ENCODE results near the gene LANCL1. TPM values are rescaled to one million over a fixed set of nuclear protein-coding genes. Genes with fewer than 3 reads are reported as not detected.

The LANCL1 gene, protein sequence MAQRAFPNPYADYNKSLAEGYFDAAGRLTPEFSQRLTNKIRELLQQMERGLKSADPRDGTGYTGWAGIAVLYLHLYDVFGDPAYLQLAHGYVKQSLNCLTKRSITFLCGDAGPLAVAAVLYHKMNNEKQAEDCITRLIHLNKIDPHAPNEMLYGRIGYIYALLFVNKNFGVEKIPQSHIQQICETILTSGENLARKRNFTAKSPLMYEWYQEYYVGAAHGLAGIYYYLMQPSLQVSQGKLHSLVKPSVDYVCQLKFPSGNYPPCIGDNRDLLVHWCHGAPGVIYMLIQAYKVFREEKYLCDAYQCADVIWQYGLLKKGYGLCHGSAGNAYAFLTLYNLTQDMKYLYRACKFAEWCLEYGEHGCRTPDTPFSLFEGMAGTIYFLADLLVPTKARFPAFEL
- 10 to 100 TPM; 30.5 to 44.2 (median 43.7) TPM for total RNA-seq

DNA sequence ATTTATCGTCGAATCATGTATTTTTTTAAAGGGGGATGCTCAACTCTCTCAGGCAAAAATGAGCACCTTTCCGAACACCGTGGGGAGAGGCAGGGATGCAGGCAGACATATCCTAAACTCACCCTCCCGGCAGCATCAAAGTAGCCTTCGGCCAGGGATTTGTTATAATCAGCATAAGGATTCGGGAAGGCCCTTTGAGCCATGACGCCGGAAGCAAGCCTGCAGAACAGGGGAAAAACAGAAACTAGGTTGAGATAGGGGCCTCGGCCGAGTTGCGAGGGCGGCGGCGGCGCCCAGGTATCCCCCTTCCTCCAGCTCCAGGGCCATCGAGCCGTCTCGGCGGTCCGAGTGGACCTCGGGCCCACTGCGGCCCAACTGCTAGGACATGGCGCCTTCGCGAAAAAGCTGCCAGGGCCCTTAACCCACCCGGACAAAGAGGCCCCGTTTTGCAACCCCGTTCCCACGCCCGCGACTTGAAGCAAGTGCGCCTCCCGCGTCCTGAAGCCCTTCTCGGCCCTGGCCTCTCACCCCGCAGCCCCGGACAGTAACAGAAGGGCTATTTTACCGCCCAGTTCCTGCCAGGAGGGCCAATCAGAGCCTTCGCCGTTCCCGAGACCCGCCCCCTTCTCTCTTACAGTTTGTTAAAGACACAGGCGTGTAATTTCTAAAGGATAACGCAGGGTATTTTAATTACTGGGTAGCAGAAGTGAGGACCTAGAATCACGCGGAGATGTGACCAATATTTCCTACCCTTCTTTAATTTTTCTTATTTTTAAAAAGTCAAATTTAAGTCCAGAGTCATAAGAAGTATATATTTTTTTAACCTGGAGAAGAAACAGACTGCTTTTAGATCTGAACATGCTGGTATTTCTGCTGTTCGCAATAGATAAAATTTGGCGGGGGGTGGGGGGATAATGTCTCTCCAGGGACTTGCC, at the start of gene LANCL1:
TSS of gene LANCL1 (minus strand) at position 566 of the 935 bp plus-strand sequence. CDS start at position 203, 363 bp downstream.
- intact Hi-C loops (cut with DNase I; ENCODE audit: low total_unique reads) = no loop called here

DNA sequence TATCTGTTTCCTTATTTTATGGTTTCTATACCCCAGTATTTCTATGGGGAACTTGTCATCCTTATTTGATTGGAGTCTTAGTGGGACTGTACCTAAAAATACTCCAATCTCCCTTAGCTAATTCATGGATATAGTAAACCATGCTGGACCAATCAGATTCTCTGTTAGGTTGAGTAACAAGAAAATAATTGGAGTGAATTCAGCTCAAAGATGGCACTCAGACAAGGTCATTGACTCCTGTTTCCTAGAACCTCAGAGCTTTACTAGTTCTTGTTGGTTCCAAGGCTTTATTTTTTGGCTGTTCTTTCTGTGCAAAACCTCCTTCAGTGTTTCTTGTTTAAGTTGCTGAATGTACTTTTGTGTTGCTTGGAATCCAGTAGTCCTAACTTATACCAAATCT, 48.0 kb upstream of the LANCL1 start:
- Histone ChIP-seq H3K36me3 (no peaks in the 10 kb centered on the region), H3K9me3 (no peaks in the 10 kb centered on the region), H3K27ac (no peak overlapping the region), H3K27me3 (no peaks in the 10 kb centered on the region), H3K4me3 (no peak overlapping the region), H3K4me1 (no peaks in the 10 kb centered on the region)
- intact Hi-C loops (cut with DNase I; ENCODE audit: low total_unique reads) = no loop called here
- no peak for DNase-seq (ENCODE audit: low spot score in 2 of 2)
- TF ChIP-seq POLR2AphosphoS5 (IDR thresholded peaks at IDR 0.05) (no peak), POLR2A (IDR thresholded peaks at IDR 0.05) (no peak)
- TF ChIP-seq, protein P1, sequence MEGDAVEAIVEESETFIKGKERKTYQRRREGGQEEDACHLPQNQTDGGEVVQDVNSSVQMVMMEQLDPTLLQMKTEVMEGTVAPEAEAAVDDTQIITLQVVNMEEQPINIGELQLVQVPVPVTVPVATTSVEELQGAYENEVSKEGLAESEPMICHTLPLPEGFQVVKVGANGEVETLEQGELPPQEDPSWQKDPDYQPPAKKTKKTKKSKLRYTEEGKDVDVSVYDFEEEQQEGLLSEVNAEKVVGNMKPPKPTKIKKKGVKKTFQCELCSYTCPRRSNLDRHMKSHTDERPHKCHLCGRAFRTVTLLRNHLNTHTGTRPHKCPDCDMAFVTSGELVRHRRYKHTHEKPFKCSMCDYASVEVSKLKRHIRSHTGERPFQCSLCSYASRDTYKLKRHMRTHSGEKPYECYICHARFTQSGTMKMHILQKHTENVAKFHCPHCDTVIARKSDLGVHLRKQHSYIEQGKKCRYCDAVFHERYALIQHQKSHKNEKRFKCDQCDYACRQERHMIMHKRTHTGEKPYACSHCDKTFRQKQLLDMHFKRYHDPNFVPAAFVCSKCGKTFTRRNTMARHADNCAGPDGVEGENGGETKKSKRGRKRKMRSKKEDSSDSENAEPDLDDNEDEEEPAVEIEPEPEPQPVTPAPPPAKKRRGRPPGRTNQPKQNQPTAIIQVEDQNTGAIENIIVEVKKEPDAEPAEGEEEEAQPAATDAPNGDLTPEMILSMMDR (IDR thresholded peaks at IDR 0.05) = no peak

More for the DNA sequence above, at the start of gene LANCL1:
- H3K27me3 ChIP-seq = no peaks in the 10 kb centered on the region
- peak; percentile 85 to 86 for DNase-seq (ENCODE audit: low spot score in 2 of 2)
- peak; percentile 46 for TF ChIP-seq POLR2A (IDR thresholded peaks at IDR 0.05)
- TF ChIP-seq, protein P1 (IDR thresholded peaks at IDR 0.05) = no peak
- TF ChIP-seq POLR2AphosphoS5 (IDR thresholded peaks at IDR 0.05) = peak in 2 of 3 donors; percentile 28 to 75
- peak within 1 kb of the TSS; percentile 70 to 81 for H3K27ac ChIP-seq
- H3K9me3 ChIP-seq = no peaks in the 10 kb centered on the region
- no peaks in the 10 kb centered on the region for H3K36me3 ChIP-seq
- H3K4me1 ChIP-seq = peaks cover 0 to 5% of the 10 kb centered on the region in 2 donors
- peak within 1 kb of the TSS; percentile 71 to 83 (median 79) for H3K4me3 ChIP-seq

DNA sequence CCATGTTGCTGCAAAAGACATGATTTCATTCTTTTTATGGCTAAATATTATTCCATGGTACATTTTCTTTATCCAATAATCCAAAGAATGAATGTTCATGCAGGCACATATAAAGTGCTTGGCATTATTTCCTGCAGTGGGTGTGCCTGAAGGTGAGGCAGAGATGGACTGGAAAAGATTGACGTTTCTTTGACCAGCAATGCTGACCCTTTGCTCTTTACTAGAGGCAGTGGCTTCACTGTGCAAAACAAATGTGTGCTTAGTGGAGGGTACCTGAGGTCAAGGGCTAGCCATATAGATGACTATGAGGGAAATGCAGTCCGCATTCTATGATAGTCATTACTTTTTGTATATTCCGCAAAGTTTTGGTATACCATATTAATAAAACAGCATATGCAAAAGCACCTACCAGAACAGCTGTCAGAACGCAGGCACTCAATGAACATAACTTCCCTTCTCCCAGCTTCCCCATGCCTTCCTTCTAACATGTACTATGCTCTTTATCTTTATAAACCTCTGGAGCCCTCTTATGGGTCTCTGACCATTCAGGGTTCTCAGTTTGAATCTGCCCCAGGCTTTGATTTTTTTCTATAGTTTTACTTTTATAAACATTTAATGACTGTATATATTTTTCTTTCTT, 47.2 kb upstream of the LANCL1 start:
- Histone ChIP-seq H3K27ac (no peak overlapping the region), H3K36me3 (no peaks in the 10 kb centered on the region), H3K4me1 (no peaks in the 10 kb centered on the region), H3K27me3 (no peaks in the 10 kb centered on the region), H3K4me3 (no peak overlapping the region), H3K9me3 (no peaks in the 10 kb centered on the region)
- intact Hi-C loops (cut with DNase I; ENCODE audit: low total_unique reads) = no loop called here
- TF ChIP-seq POLR2A (IDR thresholded peaks at IDR 0.05) = no peak
- TF ChIP-seq POLR2AphosphoS5 (IDR thresholded peaks at IDR 0.05) = no peak
- TF ChIP-seq, protein P1 (IDR thresholded peaks at IDR 0.05) = no peak
- no peak for DNase-seq (ENCODE audit: low spot score in 2 of 2)

DNA sequence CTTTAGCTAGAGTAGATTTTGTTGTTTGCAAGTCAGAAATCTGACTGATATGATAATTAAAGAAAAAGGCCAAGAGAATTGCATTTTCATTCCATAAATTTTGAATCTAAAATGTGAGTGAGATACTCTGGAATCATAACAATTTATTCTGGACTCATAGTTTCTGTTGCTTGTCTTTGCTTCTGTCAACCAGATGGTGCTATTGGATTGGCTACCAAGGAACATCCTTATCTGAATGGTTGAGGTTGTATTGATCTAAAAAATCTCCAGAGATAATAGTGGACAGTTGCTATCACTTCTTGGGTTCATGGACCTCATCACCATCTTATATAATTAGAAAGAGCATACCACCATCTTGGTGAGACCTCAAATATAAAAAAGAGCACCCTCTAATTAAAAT, 45.8 kb upstream of the LANCL1 start:
- Histone ChIP-seq H3K9me3 (no peaks in the 10 kb centered on the region), H3K27me3 (no peaks in the 10 kb centered on the region), H3K36me3 (no peaks in the 10 kb centered on the region), H3K4me1 (no peaks in the 10 kb centered on the region), H3K27ac (no peak overlapping the region), H3K4me3 (no peak overlapping the region)
- no peak for TF ChIP-seq POLR2A (IDR thresholded peaks at IDR 0.05)
- no peak for TF ChIP-seq POLR2AphosphoS5 (IDR thresholded peaks at IDR 0.05)
- TF ChIP-seq, protein P1 (IDR thresholded peaks at IDR 0.05) = no peak
- intact Hi-C loops (cut with DNase I; ENCODE audit: low total_unique reads) = no loop called here
- no peak for DNase-seq (ENCODE audit: low spot score in 2 of 2)
